Stimulated activated CD8-positive, alpha-beta memory T cell treated with anti-CD3 and anti-CD28 coated beads, Interleukin-7, amount 100 ng/mL, for 48 hours (primary cell): ENCODE data around the gene IFI27L1.
A peak's percentile ranks its signal among the peaks of the same experiment; 100 is the strongest.

Experiments
- DNase-seq, 2 donors: peaks; one replicate each; pipeline ENCODE4 v3.0.0-alpha.2; 2020; ENCODE audit warnings: low read depth in 1 of 2; ENCODE audit errors: extremely low read depth in 1 of 2

Gene IFI27L1, protein sequence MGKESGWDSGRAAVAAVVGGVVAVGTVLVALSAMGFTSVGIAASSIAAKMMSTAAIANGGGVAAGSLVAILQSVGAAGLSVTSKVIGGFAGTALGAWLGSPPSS

DNA sequence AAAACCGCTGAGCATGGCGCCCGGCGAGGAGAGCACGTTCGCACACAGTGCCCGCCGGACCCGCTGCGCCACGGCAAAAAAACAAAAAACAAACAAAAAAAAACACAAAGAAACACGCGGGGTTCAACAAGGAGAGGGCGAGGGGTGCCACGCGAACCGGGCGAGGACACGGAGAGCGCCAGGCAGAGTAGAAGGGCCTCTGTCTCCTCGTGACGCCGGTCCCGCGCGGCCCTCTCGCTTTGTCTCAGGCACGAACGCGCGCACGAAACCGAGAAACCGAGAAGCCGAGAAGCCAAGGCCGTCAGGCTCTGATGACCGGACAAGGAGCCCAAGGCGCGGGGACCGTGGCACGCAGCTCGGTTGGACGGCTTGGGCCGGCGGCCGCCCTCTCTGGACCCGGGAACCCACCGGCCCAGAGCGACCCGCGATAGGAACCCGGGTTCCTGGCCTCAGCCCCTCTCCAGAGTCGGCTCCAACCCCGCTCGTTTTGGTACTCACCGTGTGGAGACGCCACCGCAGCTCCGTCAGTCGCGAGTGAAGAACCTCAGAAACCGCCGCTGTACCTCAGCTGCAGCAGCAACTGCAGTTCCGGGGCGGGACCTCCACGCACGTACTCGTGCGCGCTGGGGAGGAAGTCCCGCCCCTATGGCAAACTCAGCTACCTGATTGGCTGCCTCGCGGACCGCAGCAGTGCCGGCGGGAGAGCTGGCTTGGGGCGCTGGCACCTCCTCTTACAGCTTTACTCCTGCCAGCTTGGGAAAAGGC lies at the start of gene IFI27L1, which contains the start of gene DDX24:
Gene IFI27L1 (plus strand): TSS at position 690 of the 765 bp plus-strand sequence. CDS start 15,628 bp downstream, outside the sequence.
Gene DDX24 (minus strand): TSS at position 582 of the 765 bp plus-strand sequence. CDS start 1,460 bp downstream, outside the sequence.
- peak; percentile 88 to 96 for DNase-seq

DNA sequence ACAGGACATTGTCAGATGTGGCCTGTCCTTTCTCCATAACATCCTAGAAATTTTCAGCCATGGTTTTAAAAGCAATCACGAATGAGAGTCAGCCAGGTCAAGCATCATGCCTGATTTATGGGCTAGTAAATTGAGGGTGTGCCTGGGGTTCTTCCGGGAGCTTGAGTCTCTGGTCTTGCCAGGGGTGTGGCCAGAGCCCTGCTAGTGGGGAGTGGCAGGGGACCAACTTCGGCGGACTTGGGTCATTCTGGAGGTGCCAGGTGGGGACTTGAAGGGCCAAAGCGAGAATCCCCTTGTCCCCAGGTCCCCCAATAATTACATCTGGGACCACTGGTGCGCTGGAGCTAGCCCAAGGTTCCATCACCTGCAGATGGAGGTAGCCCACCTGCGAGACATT lies 49.2 kb upstream of the IFI27L1 start:
- no peak for DNase-seq

DNA sequence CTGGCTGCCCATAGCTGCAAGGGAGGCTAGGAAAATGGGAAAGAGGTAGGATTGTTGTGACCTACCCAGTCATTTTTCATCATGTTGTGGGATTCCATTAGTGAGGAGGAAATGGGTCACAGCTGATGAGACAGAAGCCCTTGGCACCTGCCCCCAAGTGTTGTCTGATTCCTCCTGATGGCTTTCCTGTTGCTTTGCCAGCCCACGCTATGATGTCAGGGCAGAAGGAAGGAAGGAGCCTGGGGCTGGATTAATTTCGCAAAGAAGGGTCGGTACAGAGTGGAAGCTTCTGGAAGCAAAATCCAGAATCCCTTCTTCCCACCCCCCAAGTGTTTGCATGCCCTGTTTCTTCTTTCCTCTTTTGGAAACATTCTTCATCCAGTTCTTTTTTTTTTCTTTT lies 46.2 kb upstream of the IFI27L1 start:
- DNase-seq: no peak

DNA sequence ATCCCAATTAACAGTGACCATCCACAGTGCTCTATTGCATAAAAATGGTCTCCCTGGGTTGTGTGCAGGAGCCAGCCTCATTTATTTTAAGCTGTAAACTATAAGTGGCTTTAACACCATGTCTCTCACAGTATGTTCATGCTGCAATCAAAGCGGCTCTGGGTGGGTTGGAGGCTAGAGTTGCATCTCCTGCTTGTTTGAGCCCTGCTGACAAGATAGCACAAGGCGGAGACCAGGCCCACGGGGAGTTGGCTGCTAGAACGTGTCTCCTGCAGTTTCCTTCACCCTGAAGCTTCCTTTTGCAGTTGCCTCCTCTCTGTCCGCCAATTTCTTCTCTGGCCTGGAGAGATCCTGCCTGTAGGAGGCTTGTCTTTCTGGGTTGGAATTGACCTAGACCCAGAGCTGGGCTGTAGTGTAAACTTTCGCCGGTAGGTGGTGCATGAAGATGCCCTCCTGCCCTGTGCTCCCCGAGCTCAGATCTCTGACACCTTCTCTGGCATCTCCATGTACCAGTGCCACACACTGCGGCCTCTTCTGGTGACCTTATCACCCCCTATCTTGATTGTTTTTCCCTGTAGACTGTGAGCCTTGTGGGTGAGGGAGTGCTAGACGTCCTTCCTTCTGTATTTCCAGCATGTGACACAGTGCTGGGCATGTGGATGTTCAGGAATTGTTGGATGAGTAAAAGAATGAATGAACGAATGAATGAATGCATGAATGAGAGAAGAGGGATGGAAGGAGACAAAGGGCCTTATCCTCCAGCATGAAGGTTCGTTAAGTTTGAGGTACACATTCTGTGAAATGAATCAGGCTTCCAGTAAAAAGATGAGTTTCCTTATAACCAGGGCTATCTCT lies 44.6 kb upstream of the IFI27L1 start:
- peak; percentile 40 to 45 for DNase-seq

DNA sequence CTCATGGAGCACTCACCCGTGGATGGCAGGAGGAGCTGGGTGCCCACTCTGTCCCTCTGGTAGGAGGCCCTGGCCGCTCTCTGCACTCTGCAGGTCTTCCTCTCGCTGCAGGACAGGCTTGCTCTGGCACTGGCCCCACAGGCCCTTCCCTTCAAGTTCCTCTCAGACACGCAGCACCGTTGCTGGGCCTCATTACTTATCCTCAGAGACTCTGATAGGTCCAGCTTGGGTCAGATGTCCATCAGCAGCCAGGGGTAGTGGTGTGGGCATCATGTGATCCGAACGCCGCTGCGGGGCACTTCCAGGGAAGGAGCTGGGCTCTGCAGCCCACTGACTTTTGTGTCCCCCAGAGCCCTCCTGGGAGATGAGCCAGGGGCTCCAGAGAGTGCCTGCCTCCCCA lies 43.2 kb upstream of the IFI27L1 start:
- no peak for DNase-seq

DNA sequence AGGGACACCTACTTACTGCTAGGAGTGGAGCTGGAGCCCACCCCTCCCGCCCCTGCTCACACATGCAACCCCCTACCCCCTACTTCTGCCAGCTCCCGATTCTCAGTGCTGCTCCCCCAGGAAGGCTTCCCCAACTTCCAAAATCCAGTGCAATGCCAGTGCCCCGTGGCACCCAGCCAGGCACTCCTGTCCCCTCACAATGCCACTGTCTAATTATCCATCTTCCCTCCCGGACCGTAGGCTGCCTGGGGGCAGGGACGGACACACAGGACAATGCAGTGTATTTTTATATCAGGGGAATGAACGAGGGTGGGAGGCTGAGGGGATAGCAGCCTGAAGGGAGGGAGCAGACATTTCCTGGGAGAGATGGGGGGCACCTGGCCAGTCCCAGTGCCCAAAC lies 42.6 kb upstream of the IFI27L1 start:
- DNase-seq: no peak

DNA sequence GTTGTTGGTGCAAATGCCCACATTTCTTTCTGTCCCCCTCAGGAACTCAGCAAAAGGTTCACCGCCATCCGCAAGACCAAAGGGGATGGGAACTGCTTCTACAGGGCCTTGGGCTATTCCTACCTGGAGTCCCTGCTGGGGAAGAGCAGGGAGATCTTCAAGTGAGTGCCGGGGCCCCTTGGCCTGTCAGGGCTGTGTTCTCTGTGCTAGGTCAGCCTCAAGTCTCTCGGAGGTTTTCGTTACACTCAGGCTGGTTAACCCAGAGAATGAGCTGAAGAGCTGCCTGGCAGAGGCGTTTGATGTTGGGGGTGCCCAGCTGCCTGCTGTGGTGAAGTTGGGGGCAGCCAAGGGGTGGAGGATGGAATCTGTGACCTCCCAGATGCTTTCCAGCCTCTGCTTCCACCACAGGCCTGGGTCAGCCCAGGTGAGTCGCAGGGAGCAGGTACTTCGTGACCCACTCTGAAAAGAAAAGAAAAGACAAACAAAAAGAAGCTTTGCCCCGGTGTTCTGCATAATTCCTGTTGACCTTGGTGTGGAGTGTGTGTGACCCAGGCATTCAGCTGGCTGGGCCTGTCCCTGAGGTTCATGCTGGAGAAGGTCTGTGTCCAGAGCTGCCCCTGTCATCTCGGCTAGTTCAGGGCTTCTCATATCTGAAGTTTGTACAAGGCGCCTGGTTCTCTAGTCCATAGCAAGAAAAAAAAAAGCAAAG lies 42.0 kb upstream of the IFI27L1 start:
- DNase-seq: no peak

DNA sequence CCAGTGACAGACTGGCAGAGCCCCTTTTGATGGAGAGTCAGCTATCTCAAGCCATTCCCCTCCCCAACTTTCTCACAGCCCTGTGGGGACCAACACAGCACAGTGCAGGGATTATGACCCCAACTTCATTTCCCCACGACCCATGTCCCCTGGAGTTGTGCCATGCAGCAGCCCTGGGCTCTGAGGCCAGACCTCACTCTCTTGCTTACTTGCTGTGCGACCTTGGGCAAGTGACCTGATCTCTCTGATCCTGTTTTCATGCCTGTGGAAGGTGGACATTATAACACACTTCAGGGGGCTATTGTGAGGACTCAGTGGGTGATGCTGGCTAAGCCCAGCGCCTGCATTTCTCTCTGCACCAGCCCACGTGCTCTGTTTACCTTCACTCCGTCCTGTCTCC lies 40.9 kb upstream of the IFI27L1 start:
- no peak for DNase-seq

DNA sequence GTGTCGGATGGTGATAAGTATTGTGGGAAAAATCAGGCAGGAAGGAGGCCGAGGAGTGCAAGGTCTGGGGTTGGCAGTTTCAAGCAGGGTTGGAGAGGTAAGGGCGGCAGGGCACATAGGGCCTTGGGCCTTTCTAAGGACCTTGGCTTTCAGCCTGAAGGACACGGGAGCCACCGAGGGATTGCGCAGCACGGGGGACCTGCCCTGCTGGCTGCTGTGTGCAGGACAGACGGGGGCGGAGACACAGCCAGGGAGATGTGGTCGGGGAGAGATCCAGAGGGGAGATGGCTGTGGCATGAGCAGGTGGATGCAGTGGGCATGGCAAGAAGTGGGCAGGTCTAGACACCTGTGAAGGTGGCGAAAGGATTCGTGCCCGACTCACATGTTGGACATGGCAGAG lies 40.3 kb upstream of the IFI27L1 start:
- DNase-seq: no peak

DNA sequence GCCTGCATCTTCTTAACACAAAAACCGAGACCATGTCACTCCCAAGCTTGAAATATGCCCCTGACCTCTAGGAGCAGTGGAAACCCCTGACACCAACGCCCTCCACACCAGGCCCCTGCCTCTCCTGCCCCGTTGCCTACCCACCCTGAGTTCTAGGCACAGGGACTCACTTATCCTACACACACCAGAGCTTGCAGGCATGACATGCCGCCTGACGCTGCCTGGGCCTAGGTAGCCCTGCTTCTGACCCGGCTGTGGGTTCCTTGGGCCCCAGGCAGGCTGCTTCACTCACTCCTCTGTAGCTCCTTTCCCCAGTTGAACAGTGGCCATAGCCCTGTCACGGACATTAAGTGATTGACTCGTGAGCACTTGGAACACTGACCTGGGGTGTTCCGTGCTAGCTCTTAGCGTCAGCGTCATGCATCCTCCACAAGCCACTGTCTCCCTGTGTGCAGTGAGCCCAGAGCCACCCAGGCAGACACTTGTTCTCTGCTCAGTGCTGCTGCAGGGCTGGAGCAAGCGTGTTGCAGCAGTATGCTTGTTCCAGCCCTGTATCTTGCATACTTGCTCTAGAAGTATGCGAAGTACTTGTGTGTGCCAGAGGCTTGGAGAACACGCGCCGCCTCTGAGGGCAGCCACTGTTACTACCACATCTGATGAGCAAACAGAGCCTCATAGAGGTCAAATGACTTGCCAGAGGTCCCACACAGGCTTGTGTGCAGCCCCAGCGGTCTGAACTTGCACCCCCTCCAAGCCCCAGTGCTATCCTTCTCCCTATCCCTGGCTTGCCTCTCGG lies 39.4 kb upstream of the IFI27L1 start:
- no peak for DNase-seq

DNA sequence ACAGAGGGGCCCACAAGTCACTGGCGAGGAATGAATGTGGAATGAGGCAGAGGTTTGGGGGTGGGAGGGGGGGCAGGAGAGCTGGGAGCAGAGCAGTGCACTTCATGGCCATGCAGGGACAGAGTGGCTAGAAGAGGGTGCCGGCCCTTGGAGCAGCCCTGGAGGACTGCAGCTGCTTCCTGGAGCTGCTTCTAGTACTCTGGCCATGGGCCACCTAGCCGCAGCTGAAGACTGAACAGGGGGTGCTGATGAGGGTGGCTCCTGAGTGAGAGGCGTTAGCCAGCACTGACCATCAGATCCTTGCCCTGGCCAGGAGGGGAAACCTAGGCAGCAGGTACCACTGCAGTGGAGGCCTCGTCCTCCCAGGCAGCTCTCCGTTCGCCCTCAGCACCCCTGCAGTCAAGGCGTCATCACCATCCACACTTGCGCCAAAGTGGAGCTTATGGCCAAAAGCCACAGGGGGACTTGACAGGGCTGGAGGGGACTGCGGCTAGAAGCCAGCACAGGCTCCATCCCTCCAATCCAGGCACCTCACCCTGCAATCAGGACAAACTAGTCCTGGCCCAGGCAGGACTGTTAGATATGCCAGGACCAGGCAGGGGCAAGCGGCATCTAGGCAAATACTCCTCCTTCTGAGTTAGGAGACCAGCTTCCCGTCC lies 38.5 kb upstream of the IFI27L1 start:
- DNase-seq: no peak

DNA sequence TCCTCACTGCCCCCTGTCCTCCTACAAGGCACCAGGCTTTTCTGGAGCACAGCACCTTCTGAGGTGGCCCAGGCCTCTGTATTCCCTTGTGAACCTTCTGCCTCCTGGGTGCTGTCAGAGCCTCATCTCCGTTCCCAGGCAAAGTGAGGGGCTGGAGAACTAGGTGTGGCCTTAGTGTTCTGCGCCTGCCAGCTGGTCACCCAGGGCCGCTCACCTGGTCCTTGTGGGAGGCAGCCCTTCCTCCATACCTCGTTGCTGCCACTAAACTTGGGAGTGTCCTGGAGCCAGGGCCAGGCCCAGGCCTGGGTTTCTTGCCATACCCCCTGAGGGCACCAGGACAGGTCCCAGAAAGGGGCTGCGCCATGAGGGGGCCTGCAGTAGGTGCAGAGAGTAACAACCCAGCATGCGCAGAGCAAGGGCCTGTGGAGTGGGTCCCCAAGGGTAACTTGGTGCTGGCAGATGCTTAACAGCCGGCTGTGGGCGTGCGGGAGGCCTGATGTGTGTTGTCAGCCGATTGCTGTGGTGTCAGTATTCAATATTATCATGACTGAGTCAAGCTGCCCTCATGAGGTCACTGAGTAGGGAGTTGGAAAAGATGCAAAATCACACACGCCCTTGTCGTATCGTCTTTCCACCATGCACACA lies 37.9 kb upstream of the IFI27L1 start:
- DNase-seq: no peak

DNA sequence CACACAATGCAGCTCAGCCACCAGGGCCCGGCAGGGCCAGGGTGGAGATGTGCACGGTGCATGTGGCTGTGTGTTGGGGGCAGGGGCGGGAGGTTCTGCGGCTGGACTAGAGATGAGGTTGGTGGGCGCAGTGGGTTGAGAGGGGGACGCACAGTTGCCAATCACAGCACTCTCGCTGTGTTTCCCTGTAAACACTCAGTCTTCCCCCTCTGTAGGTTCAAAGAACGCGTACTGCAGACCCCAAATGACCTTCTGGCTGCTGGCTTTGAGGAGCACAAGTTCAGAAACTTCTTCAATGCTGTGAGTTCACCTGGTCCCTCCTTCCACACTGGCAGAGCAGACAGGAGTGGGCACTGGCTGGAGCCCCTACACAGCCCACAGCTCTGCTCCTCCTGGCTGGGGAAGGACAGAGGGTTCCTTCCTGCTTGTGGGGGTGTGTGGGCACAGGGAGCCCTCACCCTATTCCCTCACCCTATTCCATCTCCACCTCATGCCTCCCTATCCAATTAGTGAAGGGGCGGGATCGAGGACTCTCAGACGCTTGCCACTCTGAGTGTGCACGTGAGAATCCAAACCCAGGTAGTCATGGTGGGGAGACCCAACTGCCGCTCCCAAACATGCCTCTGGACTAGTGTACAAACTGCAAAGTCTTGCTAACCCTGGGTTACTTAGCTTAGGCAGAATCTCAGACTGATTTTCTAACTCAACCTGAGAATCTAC lies 37.2 kb upstream of the IFI27L1 start:
- DNase-seq: no peak

DNA sequence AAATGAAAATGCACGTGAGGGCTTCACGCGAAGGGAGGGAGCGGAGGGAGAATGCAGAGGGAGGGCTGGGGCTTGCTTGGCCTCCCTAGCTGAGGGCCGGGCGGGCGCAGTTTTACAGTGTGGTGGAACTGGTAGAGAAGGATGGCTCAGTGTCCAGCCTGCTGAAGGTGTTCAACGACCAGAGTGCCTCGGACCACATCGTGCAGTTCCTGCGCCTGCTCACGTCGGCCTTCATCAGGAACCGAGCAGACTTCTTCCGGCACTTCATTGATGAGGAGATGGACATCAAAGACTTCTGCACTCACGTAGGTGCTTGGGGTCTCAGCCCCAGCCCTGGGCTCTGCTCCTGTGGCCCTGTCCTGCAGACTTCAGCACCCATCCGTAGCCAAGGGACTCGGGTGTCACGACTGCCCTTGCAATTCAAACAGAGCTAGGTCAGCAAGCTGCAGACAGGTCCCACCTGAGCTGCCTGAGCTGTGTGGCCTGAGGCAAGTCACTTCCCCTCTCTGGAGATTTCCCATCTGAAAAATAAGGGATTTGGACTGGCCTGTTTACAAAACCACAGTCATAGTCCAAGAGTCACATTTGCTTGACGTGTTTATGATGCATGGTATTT lies 36.5 kb upstream of the IFI27L1 start:
- DNase-seq: no peak

DNA sequence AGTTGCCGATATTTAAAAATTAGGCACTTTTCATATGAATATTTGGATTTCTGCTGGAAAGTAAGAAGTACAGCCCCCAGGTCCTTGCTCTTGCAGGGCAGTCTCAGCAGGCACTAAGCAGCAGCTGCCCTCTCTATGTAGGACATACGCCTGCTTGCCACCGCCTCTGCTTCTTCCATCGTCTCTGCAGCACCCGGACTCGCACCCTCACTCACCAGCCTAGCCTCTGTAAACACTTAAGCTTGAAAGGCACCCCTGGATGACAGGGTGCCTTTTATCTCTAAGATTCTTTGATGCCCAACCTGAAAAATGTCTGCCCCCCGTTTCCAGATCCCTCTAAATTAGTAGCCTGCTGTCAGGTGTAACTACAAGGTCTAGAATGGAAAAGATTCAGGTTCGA lies 36.0 kb upstream of the IFI27L1 start:
- no peak for DNase-seq

DNA sequence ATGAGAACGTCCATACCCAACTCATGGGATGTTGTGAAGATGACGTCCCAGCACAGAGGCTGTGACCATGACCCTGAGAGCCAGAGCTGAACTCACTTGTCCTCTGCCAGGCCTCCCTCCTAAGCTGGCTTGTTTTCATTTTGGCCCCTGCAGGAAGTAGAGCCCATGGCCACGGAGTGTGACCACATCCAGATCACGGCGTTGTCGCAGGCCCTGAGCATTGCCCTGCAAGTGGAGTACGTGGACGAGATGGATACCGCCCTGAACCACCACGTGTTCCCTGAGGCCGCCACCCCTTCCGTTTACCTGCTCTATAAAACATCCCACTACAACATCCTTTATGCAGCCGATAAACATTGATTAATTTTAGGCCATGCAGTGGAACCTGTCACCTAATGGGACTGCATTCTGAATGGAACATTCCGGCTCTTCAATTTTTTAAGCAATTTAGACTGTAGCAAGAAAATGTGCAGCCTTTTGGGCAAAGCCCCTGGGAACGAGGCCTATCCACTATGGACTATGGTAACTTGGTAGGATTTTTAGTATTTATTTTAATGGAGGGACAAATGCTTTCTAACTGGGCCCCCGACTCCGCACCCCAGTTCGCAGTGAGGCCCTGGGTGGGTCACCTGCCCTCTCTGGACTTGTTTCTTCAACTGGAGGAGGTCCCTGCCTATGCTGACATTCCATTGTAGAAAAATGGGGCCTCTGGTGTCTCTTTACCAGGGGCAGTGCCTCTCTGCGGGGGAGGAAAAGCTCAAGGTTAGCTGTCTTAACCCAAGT lies 35.4 kb upstream of the IFI27L1 start:
- DNase-seq: no peak

DNA sequence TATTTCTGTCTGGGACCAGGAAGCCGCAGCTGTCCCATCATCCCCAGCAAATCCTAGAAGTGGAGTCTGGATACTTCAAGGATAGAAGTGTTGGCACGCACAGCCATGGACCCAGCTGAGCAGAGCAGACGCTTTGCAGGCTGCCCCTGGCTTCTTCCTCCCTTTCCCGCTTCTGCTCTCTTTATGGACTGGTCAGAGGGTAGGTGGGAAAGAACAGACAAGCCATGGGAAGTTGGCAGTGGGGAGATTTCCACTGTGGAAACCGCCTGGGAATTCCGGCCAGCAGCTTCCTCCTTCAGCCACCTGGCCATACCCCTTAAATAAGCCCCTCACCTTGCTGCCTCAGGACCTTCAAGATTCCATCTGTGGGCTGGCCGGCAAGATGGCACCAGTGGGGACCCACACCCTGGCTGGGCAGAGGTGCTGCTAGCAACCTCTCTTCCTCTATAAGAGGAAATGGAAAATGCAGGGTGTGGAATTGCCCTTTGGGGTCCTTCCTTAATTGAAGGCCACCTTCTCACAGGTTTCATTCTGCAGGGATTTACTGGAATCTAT lies 34.3 kb upstream of the IFI27L1 start:
- DNase-seq: no peak
